SU-DHL-6 (cell line): ENCODE data around the gene KANK2.

ENCODE experiments used
- EZH2phosphoT487 ChIP-seq: fragments of 200-600 bp; sonication (generic), shearing (Covaris generic); conservative IDR thresholded peaks from 2 replicates; pipeline ENCODE4 v1.6.1; 2018; ENCODE audit warnings: mild to moderate bottlenecking, antibody characterized with exemption, low read length, moderate library complexity, mixed read lengths
- TF ChIP-seq, protein P1 (sequence below): fragments of 200-600 bp; sonication (generic); IDR thresholded peaks from one replicate; pipeline ENCODE4 v1.5.1; 2017; ENCODE audit warnings: antibody characterized with exemption, mild to moderate bottlenecking, low read length, moderate library complexity; ENCODE audit not compliant: insufficient read depth, poor library complexity, severe bottlenecking

DNA sequence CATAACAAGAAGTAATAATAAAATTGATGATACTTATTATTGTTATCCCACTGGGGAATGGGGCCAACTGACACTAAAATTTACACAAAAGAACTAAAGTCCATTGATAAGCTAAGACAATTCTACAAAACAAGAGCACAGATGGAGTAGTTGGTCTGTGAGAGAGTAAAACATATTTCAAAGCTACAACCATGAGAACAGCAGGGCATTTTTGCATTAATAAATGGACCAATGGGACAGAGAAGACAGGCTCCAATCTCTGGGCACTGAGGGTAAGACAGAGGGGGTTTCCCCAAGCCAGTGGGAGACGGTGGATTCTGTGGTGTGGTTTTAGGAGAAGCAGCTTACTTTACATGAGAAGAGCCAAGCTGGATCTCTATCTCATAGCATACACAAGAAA, 14.4 kb downstream of the KANK2 start:
- TF ChIP-seq, protein P1, sequence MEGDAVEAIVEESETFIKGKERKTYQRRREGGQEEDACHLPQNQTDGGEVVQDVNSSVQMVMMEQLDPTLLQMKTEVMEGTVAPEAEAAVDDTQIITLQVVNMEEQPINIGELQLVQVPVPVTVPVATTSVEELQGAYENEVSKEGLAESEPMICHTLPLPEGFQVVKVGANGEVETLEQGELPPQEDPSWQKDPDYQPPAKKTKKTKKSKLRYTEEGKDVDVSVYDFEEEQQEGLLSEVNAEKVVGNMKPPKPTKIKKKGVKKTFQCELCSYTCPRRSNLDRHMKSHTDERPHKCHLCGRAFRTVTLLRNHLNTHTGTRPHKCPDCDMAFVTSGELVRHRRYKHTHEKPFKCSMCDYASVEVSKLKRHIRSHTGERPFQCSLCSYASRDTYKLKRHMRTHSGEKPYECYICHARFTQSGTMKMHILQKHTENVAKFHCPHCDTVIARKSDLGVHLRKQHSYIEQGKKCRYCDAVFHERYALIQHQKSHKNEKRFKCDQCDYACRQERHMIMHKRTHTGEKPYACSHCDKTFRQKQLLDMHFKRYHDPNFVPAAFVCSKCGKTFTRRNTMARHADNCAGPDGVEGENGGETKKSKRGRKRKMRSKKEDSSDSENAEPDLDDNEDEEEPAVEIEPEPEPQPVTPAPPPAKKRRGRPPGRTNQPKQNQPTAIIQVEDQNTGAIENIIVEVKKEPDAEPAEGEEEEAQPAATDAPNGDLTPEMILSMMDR, result no peak
- no peak for TF ChIP-seq EZH2phosphoT487
